ENCODE data around the gene MSANTD7.
A peak's percentile ranks its signal among the peaks of the same experiment; 100 is the strongest.

MSANTD7 gene

DNA sequence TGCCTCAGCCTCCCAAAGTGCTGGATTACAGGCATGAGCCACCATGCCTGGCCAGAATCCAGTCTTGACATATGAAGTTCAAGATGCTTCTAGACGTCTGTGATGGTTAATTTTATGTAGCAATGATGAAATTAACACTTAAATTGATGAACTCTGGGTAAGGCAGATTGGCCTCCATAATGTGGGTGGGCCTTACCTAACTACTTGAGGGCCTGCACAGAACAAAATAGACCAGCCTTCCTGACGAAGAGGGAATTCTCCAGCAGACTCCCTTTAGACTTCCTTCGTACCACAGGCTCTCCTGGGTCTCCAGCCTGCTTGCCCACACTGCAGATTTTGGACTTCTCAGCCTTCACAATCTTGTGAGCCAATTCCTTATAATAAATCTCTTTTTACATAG lies 5.0 kb upstream of the MSANTD7 start:
- H3K27ac ChIP-seq (replicated peaks) = no peak overlapping the region
- H3K4me3 ChIP-seq (replicated peaks; ENCODE audit: insufficient read depth, low read length) = no peak overlapping the region
- no peak for TF ChIP-seq SPI1 (IDR thresholded peaks at IDR 0.05; ENCODE audit: borderline replicate concordance, low read depth)
- no peak for TF ChIP-seq POLR2AphosphoS5 (IDR thresholded peaks at IDR 0.05; ENCODE audit: low read depth)
- no peak for TF ChIP-seq GABPA (IDR thresholded peaks at IDR 0.05; ENCODE audit: low read depth)
- TF ChIP-seq, protein P1, sequence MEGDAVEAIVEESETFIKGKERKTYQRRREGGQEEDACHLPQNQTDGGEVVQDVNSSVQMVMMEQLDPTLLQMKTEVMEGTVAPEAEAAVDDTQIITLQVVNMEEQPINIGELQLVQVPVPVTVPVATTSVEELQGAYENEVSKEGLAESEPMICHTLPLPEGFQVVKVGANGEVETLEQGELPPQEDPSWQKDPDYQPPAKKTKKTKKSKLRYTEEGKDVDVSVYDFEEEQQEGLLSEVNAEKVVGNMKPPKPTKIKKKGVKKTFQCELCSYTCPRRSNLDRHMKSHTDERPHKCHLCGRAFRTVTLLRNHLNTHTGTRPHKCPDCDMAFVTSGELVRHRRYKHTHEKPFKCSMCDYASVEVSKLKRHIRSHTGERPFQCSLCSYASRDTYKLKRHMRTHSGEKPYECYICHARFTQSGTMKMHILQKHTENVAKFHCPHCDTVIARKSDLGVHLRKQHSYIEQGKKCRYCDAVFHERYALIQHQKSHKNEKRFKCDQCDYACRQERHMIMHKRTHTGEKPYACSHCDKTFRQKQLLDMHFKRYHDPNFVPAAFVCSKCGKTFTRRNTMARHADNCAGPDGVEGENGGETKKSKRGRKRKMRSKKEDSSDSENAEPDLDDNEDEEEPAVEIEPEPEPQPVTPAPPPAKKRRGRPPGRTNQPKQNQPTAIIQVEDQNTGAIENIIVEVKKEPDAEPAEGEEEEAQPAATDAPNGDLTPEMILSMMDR (IDR thresholded peaks at IDR 0.05; ENCODE audit: insufficient read depth, low read length) = no peak
- TF ChIP-seq REST (IDR thresholded peaks at IDR 0.05; ENCODE audit: insufficient replicate concordance, low read depth) = no peak
- no peaks in the 10 kb centered on the region for H3K27me3 ChIP-seq (ENCODE audit: insufficient read depth, poor library complexity, severe bottlenecking)
- no peak for DNase-seq (ENCODE audit: low read depth in 1 of 2, low spot score in 1 of 2)

DNA sequence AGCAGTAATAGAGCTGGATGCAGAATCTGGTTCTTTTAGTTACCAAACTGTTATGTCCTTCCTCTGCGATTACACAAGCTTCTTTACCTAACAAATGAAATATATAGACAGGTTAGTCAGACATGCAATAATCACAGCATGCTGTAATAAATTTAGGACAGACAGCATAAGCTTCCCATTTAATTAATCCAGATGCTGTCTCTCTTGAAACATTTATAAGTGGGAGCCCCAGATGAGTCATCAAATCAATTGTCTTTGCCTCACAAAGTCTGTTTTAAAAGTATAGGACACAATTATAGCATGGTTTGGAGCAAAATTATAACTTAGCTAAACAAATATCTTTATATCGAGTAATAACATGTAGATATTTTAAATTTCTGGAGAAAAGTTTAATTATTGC lies 1.9 kb upstream of the MSANTD7 start:
- Histone ChIP-seq H3K27ac (replicated peaks) (no peak overlapping the region), H3K4me3 (replicated peaks; ENCODE audit: insufficient read depth, low read length) (no peak overlapping the region), H3K27me3 (ENCODE audit: insufficient read depth, poor library complexity, severe bottlenecking) (no peaks in the 10 kb centered on the region)
- TF ChIP-seq REST (IDR thresholded peaks at IDR 0.05; ENCODE audit: insufficient replicate concordance, low read depth) = no peak
- no peak for TF ChIP-seq SPI1 (IDR thresholded peaks at IDR 0.05; ENCODE audit: borderline replicate concordance, low read depth)
- TF ChIP-seq, protein P1 (IDR thresholded peaks at IDR 0.05; ENCODE audit: insufficient read depth, low read length) = no peak
- no peak for TF ChIP-seq GABPA (IDR thresholded peaks at IDR 0.05; ENCODE audit: low read depth)
- TF ChIP-seq POLR2AphosphoS5 (IDR thresholded peaks at IDR 0.05; ENCODE audit: low read depth) = no peak
- DNase-seq (ENCODE audit: low read depth in 1 of 2, low spot score in 1 of 2) = no peak

GRCh38 chr10:14837003-14837756 lies 926 bp upstream of the MSANTD7 start:
- Histone ChIP-seq H3K27ac (replicated peaks) (peak overlapping the region; percentile 74), H3K4me3 (replicated peaks; ENCODE audit: insufficient read depth, low read length) (peak overlapping the region; percentile 65), H3K27me3 (ENCODE audit: insufficient read depth, poor library complexity, severe bottlenecking) (no peaks in the 10 kb centered on the region)
- TF ChIP-seq, protein P1 (IDR thresholded peaks at IDR 0.05; ENCODE audit: insufficient read depth, low read length) = no peak
- TF ChIP-seq SPI1 (IDR thresholded peaks at IDR 0.05; ENCODE audit: borderline replicate concordance, low read depth) = no peak
- no peak for TF ChIP-seq POLR2AphosphoS5 (IDR thresholded peaks at IDR 0.05; ENCODE audit: low read depth)
- no peak for TF ChIP-seq GABPA (IDR thresholded peaks at IDR 0.05; ENCODE audit: low read depth)
- no peak for TF ChIP-seq REST (IDR thresholded peaks at IDR 0.05; ENCODE audit: insufficient replicate concordance, low read depth)
- DNase-seq (ENCODE audit: low read depth in 1 of 2, low spot score in 1 of 2) = no peak
